Measurements from ENCODE around the gene GALNT15.

The GALNT15 gene

DNA sequence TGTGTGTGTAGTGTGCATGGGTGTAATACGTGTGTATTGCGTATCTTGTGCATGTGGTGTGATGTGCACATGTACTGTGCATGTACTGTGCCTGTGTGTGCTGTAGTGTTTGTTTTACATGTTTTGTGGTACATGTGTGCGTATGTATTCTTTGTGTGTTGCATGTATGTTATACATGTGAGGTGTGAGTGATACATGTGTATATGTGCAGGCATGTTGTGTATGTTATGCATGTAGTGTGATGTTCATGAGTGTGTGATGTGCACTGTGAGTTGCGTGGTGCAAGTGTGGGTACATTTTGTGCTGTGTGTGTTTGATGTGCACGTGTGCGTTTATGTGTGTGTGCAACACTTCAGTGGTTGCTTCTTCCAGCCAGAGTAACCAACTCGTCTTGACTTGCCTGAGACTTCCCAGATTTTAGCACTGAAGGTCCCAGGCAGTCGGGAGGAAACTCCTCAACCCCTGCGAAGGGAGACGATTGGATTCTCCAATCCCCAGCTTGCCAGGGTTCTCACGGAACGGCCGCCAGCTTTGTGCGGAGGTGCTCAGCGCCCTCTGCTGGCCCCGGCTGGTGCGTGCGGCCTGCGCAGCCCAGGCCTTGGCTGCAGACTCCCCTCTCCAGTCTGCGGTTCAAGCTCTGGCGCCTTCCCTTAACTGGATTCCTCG is 3.6 kb downstream of the GALNT15 start:
- H3K4me3 ChIP-seq (ENCODE audit: insufficient read depth, low read depth, low read length): no peak overlapping the region
- WGBS, 2 experiments: 30% methylated on average over 22 of the region's 22 CpGs
- no peaks in the 10 kb centered on the region for H3K36me3 ChIP-seq (ENCODE audit: control insufficient read depth, insufficient read depth, low read length)

DNA sequence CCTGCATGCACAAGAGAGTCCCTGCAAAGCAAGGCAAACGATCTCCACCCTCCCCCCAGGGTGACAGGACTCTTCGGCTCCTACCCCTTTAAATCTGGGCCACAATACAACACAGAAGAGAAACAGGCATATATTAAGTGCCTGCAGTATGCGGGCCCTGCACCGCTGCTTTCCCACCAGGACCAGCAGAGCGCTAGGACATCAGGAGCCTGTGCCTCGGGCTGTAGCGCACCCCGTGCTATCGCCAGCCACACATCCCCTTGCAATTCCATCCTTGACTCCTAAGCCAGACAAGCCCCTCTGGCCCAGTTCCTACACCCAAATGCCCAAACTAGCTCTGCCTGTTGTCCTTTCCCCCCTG is 4.1 kb downstream of the GALNT15 start:
- H3K4me3 ChIP-seq (ENCODE audit: insufficient read depth, low read depth, low read length): no peak overlapping the region
- 61% methylated on average over 9 of the region's 9 CpGs for WGBS, 2 experiments
- no peaks in the 10 kb centered on the region for H3K36me3 ChIP-seq (ENCODE audit: control insufficient read depth, insufficient read depth, low read length)
- H3K27me3 ChIP-seq (ENCODE audit: control insufficient read depth, insufficient read depth, low read length, poor library complexity, severe bottlenecking): peaks cover 12% of the 10 kb centered on the region
- no peak overlapping the region for H3K27ac ChIP-seq (ENCODE audit: insufficient read depth, low read depth, low read length, poor library complexity, severe bottlenecking)
- H3K9me3 ChIP-seq (ENCODE audit: control insufficient read depth, low read length): no peaks in the 10 kb centered on the region
- peaks cover 8% of the 10 kb centered on the region for H3K4me1 ChIP-seq (ENCODE audit: control insufficient read depth, insufficient read depth, low read length)

More for the DNA sequence above, 3.6 kb downstream of the GALNT15 start:
- no peaks in the 10 kb centered on the region for H3K9me3 ChIP-seq (ENCODE audit: control insufficient read depth, low read length)
- H3K27ac ChIP-seq (ENCODE audit: insufficient read depth, low read depth, low read length, poor library complexity, severe bottlenecking): no peak overlapping the region
- H3K4me1 ChIP-seq (ENCODE audit: control insufficient read depth, insufficient read depth, low read length): peaks cover 8% of the 10 kb centered on the region
- peaks cover 12% of the 10 kb centered on the region for H3K27me3 ChIP-seq (ENCODE audit: control insufficient read depth, insufficient read depth, low read length, poor library complexity, severe bottlenecking)

- Histone ChIP-seq H3K4me3 (ENCODE audit: insufficient read depth, low read depth, low read length) (no peak overlapping the region), H3K27ac (ENCODE audit: insufficient read depth, low read depth, low read length, poor library complexity, severe bottlenecking) (no peak overlapping the region), H3K36me3 (ENCODE audit: control insufficient read depth, insufficient read depth, low read length) (no peaks in the 10 kb centered on the region), H3K4me1 (ENCODE audit: control insufficient read depth, insufficient read depth, low read length) (peaks cover 6% of the 10 kb centered on the region), H3K9me3 (ENCODE audit: control insufficient read depth, low read length) (no peaks in the 10 kb centered on the region), H3K27me3 (ENCODE audit: control insufficient read depth, insufficient read depth, low read length, poor library complexity, severe bottlenecking) (peaks cover 12% of the 10 kb centered on the region)
- WGBS, 2 experiments: 89% methylated on average over 2 of the region's 2 CpGs
These were observed 4.8 kb downstream of the GALNT15 start for GRCh38 chr3:16179261-16179660.

DNA sequence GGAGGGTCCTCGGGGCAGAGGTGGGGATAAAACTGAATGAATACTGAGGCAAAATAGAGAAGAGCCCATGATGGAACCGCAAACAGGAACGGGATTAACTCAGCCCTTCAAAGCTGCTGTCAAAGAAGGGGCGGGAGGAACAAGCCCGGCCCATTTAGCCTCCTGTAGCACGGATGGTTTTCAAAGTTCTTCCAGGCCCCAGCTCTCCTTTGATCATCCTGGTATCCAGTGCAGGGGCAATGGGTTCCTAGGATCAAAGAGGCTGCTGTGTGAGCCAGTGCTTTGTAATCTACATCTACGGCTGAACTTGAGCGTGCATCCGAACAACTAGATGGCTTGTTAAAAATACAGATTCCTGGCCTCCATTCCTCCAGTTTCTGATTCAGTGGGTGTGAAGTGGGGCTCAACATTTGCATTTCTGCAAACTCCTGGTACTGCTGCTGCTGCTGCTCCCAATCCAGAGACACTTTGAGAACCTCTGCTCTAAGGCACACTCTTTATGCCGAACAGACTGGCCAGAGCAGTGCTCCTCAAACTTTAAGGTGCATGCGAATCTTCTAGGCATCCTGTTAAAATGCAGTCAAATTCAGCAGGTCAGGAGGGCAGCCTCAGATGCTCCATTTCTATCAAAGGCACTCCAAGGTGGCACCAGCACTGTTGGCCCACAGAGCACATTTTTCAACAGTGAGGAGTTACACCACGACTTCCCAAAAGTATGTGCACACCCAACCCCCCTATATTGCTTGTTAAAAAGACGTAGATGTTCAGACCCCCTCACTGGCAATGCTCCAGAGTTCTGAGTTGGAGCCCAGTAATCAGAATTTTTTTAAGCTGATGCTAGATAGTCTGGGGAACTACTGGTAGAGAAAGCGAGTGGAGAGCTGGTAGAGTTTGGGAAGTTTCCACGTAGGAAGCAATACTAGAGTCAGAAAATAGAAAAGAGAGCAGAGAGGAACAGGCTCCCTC is 5.6 kb downstream of the GALNT15 start:
- WGBS, 2 experiments: 69 to 75% methylated on average over 15 of the region's 15 CpGs
- no peak overlapping the region for H3K4me3 ChIP-seq (ENCODE audit: insufficient read depth, low read depth, low read length)
- no peaks in the 10 kb centered on the region for H3K9me3 ChIP-seq (ENCODE audit: control insufficient read depth, low read length)
- H3K4me1 ChIP-seq (ENCODE audit: control insufficient read depth, insufficient read depth, low read length): peaks cover 2% of the 10 kb centered on the region
- no peak overlapping the region for H3K27ac ChIP-seq (ENCODE audit: insufficient read depth, low read depth, low read length, poor library complexity, severe bottlenecking)
- H3K27me3 ChIP-seq (ENCODE audit: control insufficient read depth, insufficient read depth, low read length, poor library complexity, severe bottlenecking): peaks cover 12% of the 10 kb centered on the region
- H3K36me3 ChIP-seq (ENCODE audit: control insufficient read depth, insufficient read depth, low read length): no peaks in the 10 kb centered on the region

GRCh38 chr3:16180737-16181134 is 6.3 kb downstream of the GALNT15 start:
- H3K4me1 ChIP-seq (ENCODE audit: control insufficient read depth, insufficient read depth, low read length): peaks cover 2% of the 10 kb centered on the region
- 89 to 97% methylated on average over 3 of the region's 3 CpGs for WGBS, 2 experiments
- H3K36me3 ChIP-seq (ENCODE audit: control insufficient read depth, insufficient read depth, low read length): no peaks in the 10 kb centered on the region
- no peak overlapping the region for H3K4me3 ChIP-seq (ENCODE audit: insufficient read depth, low read depth, low read length)
- no peak overlapping the region for H3K27ac ChIP-seq (ENCODE audit: insufficient read depth, low read depth, low read length, poor library complexity, severe bottlenecking)
- peaks cover 12% of the 10 kb centered on the region for H3K27me3 ChIP-seq (ENCODE audit: control insufficient read depth, insufficient read depth, low read length, poor library complexity, severe bottlenecking)
- no peaks in the 10 kb centered on the region for H3K9me3 ChIP-seq (ENCODE audit: control insufficient read depth, low read length)

DNA sequence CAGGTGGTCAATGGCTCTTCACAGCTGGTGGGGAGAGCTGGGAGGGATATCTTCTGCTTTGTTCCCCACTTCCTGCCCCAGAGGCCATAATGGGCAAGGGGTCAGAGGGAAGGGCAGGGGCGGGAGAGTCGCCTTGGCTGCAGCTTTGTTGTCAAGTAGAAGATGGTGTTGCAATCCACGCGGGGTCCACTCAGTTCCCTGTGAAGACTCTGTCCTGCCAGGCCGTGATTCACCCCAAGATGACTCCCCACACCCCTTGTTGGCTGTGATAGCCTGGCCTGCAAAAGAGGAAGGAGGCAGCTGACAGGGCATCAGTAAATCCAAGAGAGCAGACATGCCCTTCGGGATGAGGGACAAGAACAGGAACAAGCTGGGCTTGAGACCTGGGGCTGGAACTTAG is 6.9 kb downstream of the GALNT15 start:
- H3K4me1 ChIP-seq (ENCODE audit: control insufficient read depth, insufficient read depth, low read length): peaks cover 2% of the 10 kb centered on the region

GRCh38 chr3:16182183-16182582 is 7.7 kb downstream of the GALNT15 start:
- H3K4me1 ChIP-seq (ENCODE audit: control insufficient read depth, insufficient read depth, low read length): peaks cover 2% of the 10 kb centered on the region
- WGBS, 2 experiments: 91 to 92% methylated on average over 2 of the region's 2 CpGs

More for the DNA sequence above, 6.9 kb downstream of the GALNT15 start:
- Histone ChIP-seq H3K36me3 (ENCODE audit: control insufficient read depth, insufficient read depth, low read length) (no peaks in the 10 kb centered on the region), H3K27me3 (ENCODE audit: control insufficient read depth, insufficient read depth, low read length, poor library complexity, severe bottlenecking) (peaks cover 12% of the 10 kb centered on the region), H3K9me3 (ENCODE audit: control insufficient read depth, low read length) (no peaks in the 10 kb centered on the region), H3K27ac (ENCODE audit: insufficient read depth, low read depth, low read length, poor library complexity, severe bottlenecking) (no peak overlapping the region), H3K4me3 (ENCODE audit: insufficient read depth, low read depth, low read length) (no peak overlapping the region)
- 70 to 79% methylated on average over 6 of the region's 6 CpGs for WGBS, 2 experiments

DNA sequence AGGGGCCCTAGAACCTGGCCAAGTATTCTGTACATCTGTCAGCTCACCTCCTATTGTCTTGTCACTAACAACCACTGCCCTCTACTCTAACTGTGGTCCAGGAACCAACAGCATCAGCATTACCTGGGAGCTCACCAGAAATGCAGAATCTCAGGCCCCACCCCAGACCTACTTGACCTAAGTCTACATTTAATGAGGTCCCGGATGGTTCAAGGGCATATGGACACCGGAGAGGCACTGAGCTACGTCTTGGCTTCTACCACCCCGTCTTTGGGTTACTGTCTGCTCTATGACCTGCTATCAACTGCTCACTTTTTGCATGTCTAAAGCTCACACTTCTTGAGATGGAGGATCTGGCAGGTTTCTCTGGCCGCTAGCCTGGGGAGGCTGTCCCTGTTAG is 8.1 kb downstream of the GALNT15 start:
- no peak overlapping the region for H3K27ac ChIP-seq (ENCODE audit: insufficient read depth, low read depth, low read length, poor library complexity, severe bottlenecking)
- peaks cover 6% of the 10 kb centered on the region for H3K27me3 ChIP-seq (ENCODE audit: control insufficient read depth, insufficient read depth, low read length, poor library complexity, severe bottlenecking)
- no peaks in the 10 kb centered on the region for H3K36me3 ChIP-seq (ENCODE audit: control insufficient read depth, insufficient read depth, low read length)
- WGBS, 2 experiments: 75 to 76% methylated on average over 5 of the region's 5 CpGs
- H3K4me1 ChIP-seq (ENCODE audit: control insufficient read depth, insufficient read depth, low read length): peaks cover 2% of the 10 kb centered on the region
- H3K9me3 ChIP-seq (ENCODE audit: control insufficient read depth, low read length): no peaks in the 10 kb centered on the region
- H3K4me3 ChIP-seq (ENCODE audit: insufficient read depth, low read depth, low read length): no peak overlapping the region

More at GRCh38 chr3:16182183-16182582, 7.7 kb downstream of the GALNT15 start:
- no peaks in the 10 kb centered on the region for H3K9me3 ChIP-seq (ENCODE audit: control insufficient read depth, low read length)
- H3K36me3 ChIP-seq (ENCODE audit: control insufficient read depth, insufficient read depth, low read length): no peaks in the 10 kb centered on the region
- no peak overlapping the region for H3K4me3 ChIP-seq (ENCODE audit: insufficient read depth, low read depth, low read length)
- H3K27me3 ChIP-seq (ENCODE audit: control insufficient read depth, insufficient read depth, low read length, poor library complexity, severe bottlenecking): peaks cover 10% of the 10 kb centered on the region
- no peak overlapping the region for H3K27ac ChIP-seq (ENCODE audit: insufficient read depth, low read depth, low read length, poor library complexity, severe bottlenecking)

DNA sequence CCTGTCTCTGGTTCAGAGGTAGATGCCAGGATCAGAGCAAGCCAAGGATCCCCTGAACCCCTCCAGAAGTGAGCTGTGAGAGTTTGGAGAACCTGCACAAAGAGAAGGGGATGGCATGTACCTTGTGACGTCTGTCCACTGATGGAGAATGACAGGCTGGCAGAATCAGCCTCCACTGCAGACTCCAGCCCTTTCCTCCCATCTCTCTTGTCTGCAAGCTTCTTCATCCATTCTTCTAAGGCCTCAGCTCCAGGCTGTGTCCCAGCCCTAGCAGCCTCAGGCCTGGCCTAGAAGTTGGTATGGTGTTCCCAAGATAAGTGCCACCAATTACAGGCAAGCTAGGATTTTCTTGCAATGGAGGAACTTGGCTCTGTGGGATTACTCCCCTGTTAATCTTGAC is 8.6 kb downstream of the GALNT15 start:
- peaks cover 1% of the 10 kb centered on the region for H3K27me3 ChIP-seq (ENCODE audit: control insufficient read depth, insufficient read depth, low read length, poor library complexity, severe bottlenecking)
- peaks cover 2% of the 10 kb centered on the region for H3K4me1 ChIP-seq (ENCODE audit: control insufficient read depth, insufficient read depth, low read length)
- no peak overlapping the region for H3K4me3 ChIP-seq (ENCODE audit: insufficient read depth, low read depth, low read length)
- H3K9me3 ChIP-seq (ENCODE audit: control insufficient read depth, low read length): no peaks in the 10 kb centered on the region
- H3K27ac ChIP-seq (ENCODE audit: insufficient read depth, low read depth, low read length, poor library complexity, severe bottlenecking): no peak overlapping the region
- 95 to 96% methylated on average over 1 of the region's 1 CpG for WGBS, 2 experiments
- no peaks in the 10 kb centered on the region for H3K36me3 ChIP-seq (ENCODE audit: control insufficient read depth, insufficient read depth, low read length)

DNA sequence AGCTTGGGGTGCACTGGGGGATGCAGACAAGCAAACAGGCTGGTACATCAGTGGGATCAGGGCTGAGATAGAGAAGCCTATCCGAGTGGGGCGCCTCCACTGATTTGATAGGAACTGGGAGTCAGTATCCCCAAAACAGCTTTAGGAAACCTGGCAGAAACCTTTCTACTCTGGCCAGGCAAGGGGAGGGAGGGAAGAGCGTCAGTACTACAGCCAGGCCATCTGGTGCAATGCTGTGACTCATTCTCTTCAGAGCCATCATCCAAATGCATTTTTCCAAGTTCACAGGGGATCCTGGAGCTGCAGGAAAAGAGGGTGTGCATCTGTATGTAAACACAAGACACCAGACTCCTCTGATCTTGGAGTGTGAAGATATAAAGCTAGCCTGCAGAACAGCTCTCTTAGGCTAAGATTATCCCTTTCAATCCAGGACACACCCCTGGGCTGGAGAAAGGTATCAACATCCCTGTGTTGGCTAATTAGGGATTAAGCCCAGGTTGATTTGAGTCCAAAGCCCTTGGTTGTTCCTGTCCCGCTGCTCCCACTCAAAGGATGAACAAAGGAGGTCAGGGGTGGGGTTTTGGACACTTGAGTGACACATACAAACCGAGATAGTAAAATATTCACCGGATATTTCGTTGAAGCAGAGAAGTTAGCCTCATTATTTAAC is 9.3 kb downstream of the GALNT15 start:
- Histone ChIP-seq H3K36me3 (ENCODE audit: control insufficient read depth, insufficient read depth, low read length) (no peaks in the 10 kb centered on the region), H3K4me1 (ENCODE audit: control insufficient read depth, insufficient read depth, low read length) (peaks cover 2% of the 10 kb centered on the region), H3K9me3 (ENCODE audit: control insufficient read depth, low read length) (no peaks in the 10 kb centered on the region), H3K4me3 (ENCODE audit: insufficient read depth, low read depth, low read length) (no peak overlapping the region), H3K27me3 (ENCODE audit: control insufficient read depth, insufficient read depth, low read length, poor library complexity, severe bottlenecking) (no peaks in the 10 kb centered on the region), H3K27ac (ENCODE audit: insufficient read depth, low read depth, low read length, poor library complexity, severe bottlenecking) (no peak overlapping the region)
- WGBS, 2 experiments: 91 to 93% methylated on average over 7 of the region's 7 CpGs
